Ovary (tissue), 3 donors: ENCODE results near the gene IRF9.

Source experiments
- POLR2A ChIP-seq: fragments of 450-650 bp; IDR thresholded peaks from one replicate; pipeline ENCODE4 v1.6.1; 2017; ENCODE audit warnings: antibody characterized with exemption, mild to moderate bottlenecking, moderate library complexity
- TF ChIP-seq, protein P1 (sequence below), 3 donors: fragments of 450-650 bp in 2 of 3; fragments of 200-600 bp in 1 of 3; IDR thresholded peaks; one replicate each; pipeline versions ENCODE4 v1.5.1 to v1.8.0; 2016 to 2022; ENCODE audit warnings: antibody characterized with exemption in 3 of 3, mild to moderate bottlenecking in 1 of 3
- donor health status: DM: no; HTN: no; CAD: no.

GRCh38 chr14:24122898-24123297 lies 38.2 kb upstream of the IRF9 start:
- TF ChIP-seq, protein P1, sequence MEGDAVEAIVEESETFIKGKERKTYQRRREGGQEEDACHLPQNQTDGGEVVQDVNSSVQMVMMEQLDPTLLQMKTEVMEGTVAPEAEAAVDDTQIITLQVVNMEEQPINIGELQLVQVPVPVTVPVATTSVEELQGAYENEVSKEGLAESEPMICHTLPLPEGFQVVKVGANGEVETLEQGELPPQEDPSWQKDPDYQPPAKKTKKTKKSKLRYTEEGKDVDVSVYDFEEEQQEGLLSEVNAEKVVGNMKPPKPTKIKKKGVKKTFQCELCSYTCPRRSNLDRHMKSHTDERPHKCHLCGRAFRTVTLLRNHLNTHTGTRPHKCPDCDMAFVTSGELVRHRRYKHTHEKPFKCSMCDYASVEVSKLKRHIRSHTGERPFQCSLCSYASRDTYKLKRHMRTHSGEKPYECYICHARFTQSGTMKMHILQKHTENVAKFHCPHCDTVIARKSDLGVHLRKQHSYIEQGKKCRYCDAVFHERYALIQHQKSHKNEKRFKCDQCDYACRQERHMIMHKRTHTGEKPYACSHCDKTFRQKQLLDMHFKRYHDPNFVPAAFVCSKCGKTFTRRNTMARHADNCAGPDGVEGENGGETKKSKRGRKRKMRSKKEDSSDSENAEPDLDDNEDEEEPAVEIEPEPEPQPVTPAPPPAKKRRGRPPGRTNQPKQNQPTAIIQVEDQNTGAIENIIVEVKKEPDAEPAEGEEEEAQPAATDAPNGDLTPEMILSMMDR (IDR thresholded peaks at IDR 0.05): no peak
- TF ChIP-seq POLR2A: no peak
